K562 (cell line): Measurements from ENCODE around the gene MET. TPM values are rescaled to one million over a fixed set of nuclear protein-coding genes. Genes with fewer than 3 reads are reported as not detected.

Experiments used
- DEAF1 ChIP-seq: fragments of 450-650 bp; formaldehyde crosslinking; IDR thresholded peaks from 2 replicates; pipeline ENCODE4 v1.4.0; 2020; ENCODE audit warnings: mild to moderate bottlenecking, moderate library complexity
- GTF3C2 ChIP-seq: IDR thresholded peaks from 3 replicates; pipeline ENCODE4 v1.6.1; 2011; ENCODE audit warnings: borderline replicate concordance, mild to moderate bottlenecking, moderate library complexity; ENCODE audit not compliant: insufficient read length; ENCODE audit errors: extremely low read depth
- SNAPC5 ChIP-seq: fragments of 250-450 bp; sonication (Bioruptor Pico); IDR thresholded peaks from 2 replicates; pipeline ENCODE4 v1.8.0; 2021; ENCODE audit warnings: moderate library complexity, mild to moderate bottlenecking, inconsistent platforms
- STAT5A ChIP-seq: IDR thresholded peaks from 2 replicates; pipeline ENCODE4 v1.6.1; 2012; ENCODE audit warnings: low read length, inconsistent platforms, borderline replicate concordance
- TCF3 ChIP-seq: sonication (generic); formaldehyde crosslinking; IDR thresholded peaks from 2 replicates; pipeline ENCODE4 v1.4.0; 2020; ENCODE audit warnings: mild to moderate bottlenecking, missing genetic modification reagents
- TCF7L2 ChIP-seq: fragments of 150-350 bp; IDR thresholded peaks from 2 replicates; pipeline ENCODE4 v1.6.1; 2016; ENCODE audit warnings: low read depth, mild to moderate bottlenecking, low read length, moderate library complexity
- ZHX1 ChIP-seq: fragments of 150-350 bp; conservative IDR thresholded peaks from 2 replicates; pipeline ENCODE4 v1.6.1; 2014; ENCODE audit warnings: low read length
- polyA plus RNA-seq, 8 experiments: library from polyadenylated mRNA; depleted of rRNA in 4 of 8; stranded (reverse) in 5 of 8; unstranded in 3 of 8; fragments of >200 nt; fragmentation: Nextera tagmentation in 2 of 8; fragmentation: Illumina TruSeq in 1 of 8; extraction: Ambion mirVana in 2 of 8; extraction: Trizol in 1 of 8; gene quantifications; 2 replicates each; pipeline versions ENCODE4 v1.2.1 to v1.2.3, GENCODE V29; 2011 to 2014; ENCODE audit warnings: inconsistent platforms in 1 of 8, missing spikeins in 1 of 8
- total RNA-seq, 7 experiments: library from RNA; depleted of rRNA in 6 of 7; stranded (reverse); fragments of >200 nt in 6 of 7; fragmentation: Illumina TruSeq in 2 of 7; extraction: Trizol in 2 of 7; gene quantifications; 2 replicates each; pipeline versions ENCODE4 v1.2.1 to v1.2.3, GENCODE V29; 2011 to 2021; ENCODE audit warnings: low replicate concordance in 1 of 7

MET gene
- total and polyA plus RNA-seq, 9 of the 15 experiments (the other 6 are each of a cell fraction or from before 2014, with no cell fraction given) = 0.84 to 2.4 (median 1.1) TPM

- peak; percentile 82 for TF ChIP-seq DEAF1 (CRISPR knock-in tag)
- no peak for TF ChIP-seq SNAPC5 (CRISPR knock-in tag)
- TF ChIP-seq GTF3C2 = no peak
- TF ChIP-seq STAT5A = no peak
- no peak for TF ChIP-seq TCF3 (CRISPR knock-in tag)
- TF ChIP-seq TCF7L2 = no peak
- no peak for TF ChIP-seq ZHX1
Measured at GRCh38 chr7:116809636-116810266, 137.8 kb downstream of the MET start (continued).
